HT1080 (cell line): ENCODE measurements around the gene HSH2D. TPM values are rescaled to one million over a fixed set of nuclear protein-coding genes. Genes with fewer than 3 reads are reported as not detected.
"Not testable (repeated sequence)": the region's sequence is repeated elsewhere in the genome, so short reads cannot be mapped to it uniquely, and the experiment has no call there.

Experiments
- DNase-seq: peaks from one replicate; pipeline ENCODE4 v3.0.0-alpha.2; 2015; ENCODE audit warnings: low read depth
- polyA plus RNA-seq, 2 experiments: library from polyadenylated mRNA; depleted of rRNA; stranded (reverse); fragments of >200 nt; gene quantifications; 2 replicates each; pipeline ENCODE4 v1.2.3, GENCODE V29; 2015
- total RNA-seq: library from RNA; depleted of rRNA; stranded (reverse); fragments of >200 nt; shearing (Covaris generic); gene quantifications from 2 replicates; pipeline ENCODE4 v1.2.3, GENCODE V29; 2014; rRNA removed

The HSH2D gene, protein sequence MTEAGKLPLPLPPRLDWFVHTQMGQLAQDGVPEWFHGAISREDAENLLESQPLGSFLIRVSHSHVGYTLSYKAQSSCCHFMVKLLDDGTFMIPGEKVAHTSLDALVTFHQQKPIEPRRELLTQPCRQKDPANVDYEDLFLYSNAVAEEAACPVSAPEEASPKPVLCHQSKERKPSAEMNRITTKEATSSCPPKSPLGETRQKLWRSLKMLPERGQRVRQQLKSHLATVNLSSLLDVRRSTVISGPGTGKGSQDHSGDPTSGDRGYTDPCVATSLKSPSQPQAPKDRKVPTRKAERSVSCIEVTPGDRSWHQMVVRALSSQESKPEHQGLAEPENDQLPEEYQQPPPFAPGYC
- total RNA-seq, result not detected in 2 replicates
- polyA plus RNA-seq (2015; cell fraction: cytosol; rRNA removed), result 0.03 TPM in 1 of 2 replicates, not detected in the other
- polyA plus RNA-seq (2015; cell fraction: nucleus; rRNA removed), result 0.27 TPM in 1 of 2 replicates, not detected in the other

DNA sequence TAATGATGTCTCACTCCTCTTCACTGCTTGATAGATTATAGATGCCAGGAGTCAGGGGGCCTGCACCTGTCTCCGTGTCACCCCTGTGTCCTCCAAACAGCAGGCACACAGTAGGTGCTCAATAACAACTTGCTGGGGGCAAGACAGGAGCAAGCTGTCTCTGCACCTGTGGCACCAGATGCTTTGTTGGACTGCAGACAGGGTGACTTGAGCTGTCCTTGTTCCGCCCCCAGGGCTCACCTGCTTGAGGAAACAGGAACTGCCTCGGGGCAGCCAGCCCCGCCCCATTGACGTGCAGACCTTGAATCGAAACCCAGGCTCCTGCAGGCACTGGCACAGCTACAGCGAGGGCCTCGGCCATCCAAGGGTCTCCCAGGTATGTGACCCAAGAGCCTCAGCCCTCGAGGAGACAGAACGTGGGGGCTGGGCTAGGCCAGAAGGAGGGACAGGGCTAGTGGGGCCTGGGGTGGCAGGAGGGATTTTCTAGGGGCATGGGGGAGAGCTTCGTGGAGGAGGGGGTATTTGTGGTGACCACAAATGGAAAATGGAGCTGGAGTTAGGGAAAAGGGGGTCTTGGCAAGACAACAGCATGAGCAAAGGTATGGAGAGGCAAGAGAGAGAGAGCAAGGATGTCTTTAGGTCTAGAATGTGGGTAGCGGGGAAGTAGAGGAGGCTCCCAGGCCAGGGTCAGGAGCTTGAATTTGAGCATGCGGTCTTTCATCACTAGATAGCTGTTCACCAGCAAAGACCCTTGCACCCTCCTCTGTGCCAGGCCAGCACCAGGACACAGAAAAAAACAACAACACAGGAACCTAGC, at the start of gene HSH2D:
Gene HSH2D, plus strand, starts transcription at position 287 of the 817 bp plus-strand sequence. CDS start 5,066 bp downstream, outside the sequence.
- DNase-seq, result no peak

DNA sequence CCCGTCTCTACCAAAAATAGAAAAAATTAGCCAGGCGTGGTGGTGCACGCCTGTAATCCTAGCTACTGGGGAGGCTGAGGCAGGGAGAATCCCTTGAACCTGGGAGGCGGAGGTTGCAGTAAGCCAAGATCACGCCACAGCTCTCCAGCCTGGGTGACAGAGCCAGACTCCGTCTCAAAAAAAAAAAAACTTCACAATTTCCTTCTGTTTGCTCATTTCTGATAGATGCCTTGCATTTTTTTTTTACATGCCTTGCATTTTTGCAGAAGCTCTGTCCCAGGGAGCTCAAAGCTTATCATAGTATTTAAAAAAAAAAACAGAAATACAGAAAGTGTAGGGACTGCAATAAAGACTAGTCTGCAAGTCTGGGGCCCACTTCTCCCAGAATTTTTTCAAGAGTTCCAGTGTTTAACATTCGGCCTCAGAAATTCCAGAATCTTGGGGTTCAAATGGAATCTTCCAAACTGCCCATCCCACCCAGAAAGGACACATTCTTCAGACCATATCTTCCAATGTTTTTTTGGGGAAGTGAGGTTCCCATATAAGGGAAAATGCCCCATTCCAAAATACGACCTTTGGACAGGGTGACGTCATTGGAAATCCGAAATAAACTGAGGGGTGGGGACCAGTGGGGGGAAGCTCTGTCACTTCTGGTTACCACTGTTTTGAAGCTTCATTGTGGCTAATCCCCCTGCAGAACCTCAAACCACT, 49.0 kb upstream of the HSH2D start:
- DNase-seq, result no peak

DNA sequence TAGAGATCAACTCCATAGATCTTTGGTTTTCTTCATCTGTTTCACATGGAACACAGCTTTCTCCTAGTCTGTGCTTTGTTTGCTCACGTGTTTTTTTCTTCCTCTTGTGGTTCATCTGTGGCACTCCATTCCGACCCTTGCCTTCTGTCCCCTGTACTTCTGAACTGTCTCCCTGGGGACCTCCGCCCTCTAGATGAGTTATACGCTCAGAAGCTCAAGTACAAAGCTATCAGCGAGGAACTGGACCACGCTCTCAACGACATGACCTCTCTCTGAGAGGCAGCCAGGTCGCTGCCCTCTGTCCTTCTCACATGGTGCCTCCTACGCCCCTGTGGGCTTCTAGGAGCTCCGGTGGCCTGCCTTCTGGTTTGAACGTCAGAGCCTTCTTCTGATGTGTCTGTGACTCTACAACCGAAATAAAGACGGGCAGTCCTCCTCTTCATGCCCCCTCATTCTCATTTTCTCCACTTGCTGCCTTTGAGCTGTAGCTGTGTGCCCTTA, 48.4 kb upstream of the HSH2D start:
- DNase-seq, result no peak

DNA sequence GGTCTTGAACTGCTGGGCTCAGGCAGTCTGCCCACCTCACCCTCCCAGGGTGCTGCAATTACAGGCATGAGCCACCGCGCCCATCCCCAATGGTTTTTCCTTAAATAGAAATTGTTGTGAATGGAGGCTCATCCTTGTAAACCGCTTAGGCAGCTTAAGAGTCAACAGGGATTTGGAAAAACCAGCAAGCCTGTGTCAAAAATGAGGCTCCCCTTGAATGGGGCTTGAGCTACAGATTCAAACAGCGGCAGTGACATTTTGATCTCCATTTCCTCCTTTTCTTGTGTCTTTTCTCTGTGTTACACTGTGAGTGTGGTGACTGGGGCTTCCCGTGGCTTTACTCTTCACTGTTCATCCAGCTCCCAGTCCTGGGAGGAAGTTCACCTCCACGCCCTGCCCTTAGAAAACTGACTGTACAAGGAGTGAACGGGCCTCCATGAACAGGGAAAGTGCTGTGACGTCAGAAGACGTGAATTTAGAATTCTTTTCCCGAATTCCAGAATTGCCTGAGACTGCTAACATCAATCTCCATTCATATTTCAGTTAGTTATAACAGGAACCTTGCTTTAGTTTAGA, 47.1 kb upstream of the HSH2D start:
- DNase-seq, result no peak

DNA sequence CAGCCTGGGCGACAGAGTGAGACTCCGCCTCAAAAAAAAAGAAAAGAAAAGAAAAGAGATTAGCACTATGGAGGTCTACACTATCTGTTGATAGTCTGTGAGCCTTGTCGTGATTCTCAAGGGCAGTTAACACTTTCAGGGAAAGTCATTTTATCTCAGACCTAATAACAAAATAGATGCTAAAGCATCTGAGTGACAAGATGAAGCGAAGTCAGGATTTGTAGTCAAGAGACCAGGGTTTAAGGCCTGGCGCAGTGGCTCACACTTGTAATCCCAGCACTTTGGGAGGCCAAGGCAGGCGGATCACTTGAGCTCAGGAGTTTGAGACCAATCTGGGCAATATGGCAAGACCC, 45.1 kb upstream of the HSH2D start:
- DNase-seq, result no peak

DNA sequence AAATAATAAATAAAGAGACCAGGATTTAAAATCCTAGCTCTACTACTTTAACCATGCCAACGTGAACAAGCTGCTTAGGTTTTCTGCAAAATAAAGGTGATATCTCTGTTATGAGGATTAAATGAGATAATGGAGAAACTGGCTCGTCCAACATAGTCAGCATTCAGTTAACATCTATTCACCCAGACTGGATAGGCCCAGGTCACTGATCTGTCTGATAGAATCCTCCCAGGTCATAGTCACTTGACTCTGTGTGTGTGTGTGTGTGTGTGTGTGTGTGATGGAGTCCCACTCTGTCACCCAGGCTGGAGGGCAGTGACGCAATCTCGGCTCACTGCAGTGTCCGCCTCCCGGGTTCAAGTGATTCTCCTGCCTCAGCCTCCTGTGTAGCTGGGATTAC, 44.7 kb upstream of the HSH2D start:
- no peak for DNase-seq

DNA sequence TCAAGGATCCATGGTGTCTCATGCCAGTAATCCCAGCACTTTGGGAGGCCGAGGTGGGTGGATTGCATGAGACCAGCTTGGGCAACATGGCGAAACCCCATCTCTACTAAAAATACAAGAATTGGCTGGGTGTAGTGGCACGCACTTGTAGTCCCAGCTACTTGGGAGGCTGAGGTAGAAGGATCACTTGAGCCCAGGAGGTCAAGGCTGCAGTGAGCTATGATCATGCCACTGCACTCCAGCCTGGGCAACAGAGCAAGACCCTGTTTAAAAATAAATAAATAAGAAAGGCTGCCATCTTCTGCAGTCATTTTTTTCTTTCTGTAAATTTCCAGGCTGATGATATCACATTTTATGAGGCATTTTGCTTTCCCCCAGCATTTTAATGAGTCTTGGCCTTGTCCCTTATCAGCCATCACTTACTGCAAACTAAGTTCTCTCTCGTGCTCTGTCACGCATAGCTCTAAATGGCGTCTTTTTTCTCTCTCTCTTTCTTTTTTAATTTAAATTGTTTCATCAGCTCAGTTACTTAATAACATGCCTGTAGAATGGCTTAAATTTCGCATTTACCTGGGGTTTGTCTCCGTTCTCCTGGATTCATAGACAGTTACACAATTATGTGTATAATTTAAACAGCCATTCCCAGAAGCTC, 44.0 kb upstream of the HSH2D start:
- not testable (repeated sequence) for DNase-seq

DNA sequence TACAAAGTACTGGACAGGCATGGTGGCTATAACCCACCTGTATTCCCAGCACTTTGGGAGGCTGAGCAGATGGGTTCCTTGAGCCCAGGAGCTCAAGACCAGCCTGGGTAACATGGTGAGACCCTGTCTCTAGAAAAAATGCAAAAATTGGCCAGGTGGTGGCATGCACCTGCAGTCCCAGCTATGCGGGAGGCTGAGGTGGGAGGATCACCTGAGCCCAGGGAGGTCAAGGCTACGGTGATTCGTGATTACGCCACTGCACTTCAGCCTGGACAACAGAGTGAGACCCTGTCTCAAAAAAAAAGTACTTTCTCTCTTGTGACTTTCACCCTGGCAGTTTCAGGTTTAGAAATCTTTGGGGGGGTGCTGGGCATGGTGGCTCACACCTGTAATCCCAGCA, 43.0 kb upstream of the HSH2D start:
- no peak for DNase-seq

DNA sequence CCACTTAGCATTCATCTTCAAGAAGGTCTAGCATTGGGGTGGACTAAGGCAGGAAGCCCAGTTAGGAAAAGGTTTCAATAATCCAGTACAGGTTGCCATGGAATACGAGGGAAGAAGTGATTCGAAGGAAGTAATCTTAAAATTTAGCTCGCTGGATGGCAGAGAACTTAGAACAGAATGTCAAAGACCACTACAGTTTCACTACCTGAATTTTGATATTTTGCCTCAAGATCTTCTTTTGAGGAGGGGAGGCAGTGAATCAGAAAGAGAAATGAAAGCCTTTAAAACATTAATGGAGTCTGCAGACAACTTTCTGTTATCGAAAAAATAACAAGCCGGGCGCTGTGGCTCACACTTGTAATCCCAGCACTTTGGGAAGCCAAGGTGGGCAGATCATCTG, 38.8 kb upstream of the HSH2D start:
- no peak for DNase-seq

DNA sequence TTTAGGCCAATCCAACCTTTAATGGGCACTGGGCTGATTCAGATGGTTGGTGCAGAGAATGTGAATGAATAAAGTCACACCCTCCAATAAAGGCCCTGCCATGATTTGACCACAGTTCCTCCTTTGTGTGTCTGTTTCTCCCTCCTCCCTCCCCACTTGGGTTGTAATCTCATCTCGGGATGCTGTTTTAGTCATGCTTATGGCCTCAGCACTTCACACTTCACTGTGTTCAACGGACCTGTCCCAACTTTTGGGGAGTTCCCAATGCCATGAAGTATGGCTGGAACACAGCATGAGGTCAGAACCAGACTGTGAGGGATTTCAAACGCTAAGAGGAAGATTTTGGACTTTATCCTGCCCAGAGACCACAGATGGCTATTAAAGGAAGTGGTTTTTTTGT, 37.4 kb upstream of the HSH2D start:
- no peak for DNase-seq

DNA sequence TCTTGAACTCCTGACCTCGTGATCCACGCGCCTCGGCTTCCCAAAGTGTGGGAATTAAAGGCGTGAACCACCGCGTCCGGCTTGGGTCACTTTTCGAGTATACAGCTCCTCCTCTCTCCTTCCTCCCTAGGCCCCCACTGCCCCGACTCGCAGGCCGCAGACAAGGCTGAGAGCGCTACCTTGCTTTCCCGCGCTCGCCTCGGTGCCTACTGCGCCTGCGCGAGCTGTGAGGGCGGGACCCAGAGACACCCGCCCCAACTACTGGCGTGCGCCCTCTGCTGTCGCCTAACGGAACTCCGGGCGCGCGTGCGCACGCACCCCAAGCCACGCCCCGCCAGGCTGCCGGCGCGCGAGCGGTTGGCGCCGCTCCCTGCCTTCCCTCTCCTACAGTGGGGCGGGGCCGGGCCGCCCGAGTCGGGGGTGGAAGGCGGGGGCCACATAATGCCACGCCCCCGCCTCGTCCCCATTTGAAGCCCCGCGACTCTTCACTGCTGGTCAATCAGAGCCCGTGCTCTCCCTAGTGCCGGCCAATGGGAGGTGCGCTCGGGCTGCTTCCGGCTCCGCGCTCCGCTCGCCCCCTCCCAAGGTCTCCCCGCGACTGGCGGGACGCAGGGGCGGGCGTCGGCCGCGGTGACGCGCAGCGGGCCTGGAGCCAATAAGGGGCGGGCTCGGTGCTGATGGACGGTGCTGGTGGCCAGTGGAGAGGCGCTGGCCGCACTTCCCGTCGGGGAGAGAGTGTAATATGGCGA, 32.2 kb upstream of the HSH2D start, which contains the start of gene RAB8A:
Gene RAB8A, plus strand, starts transcription at position 730 of the 749 bp plus-strand sequence. Its CDS starts 13 bp downstream, at position 743.
- peak; percentile 99 for DNase-seq

DNA sequence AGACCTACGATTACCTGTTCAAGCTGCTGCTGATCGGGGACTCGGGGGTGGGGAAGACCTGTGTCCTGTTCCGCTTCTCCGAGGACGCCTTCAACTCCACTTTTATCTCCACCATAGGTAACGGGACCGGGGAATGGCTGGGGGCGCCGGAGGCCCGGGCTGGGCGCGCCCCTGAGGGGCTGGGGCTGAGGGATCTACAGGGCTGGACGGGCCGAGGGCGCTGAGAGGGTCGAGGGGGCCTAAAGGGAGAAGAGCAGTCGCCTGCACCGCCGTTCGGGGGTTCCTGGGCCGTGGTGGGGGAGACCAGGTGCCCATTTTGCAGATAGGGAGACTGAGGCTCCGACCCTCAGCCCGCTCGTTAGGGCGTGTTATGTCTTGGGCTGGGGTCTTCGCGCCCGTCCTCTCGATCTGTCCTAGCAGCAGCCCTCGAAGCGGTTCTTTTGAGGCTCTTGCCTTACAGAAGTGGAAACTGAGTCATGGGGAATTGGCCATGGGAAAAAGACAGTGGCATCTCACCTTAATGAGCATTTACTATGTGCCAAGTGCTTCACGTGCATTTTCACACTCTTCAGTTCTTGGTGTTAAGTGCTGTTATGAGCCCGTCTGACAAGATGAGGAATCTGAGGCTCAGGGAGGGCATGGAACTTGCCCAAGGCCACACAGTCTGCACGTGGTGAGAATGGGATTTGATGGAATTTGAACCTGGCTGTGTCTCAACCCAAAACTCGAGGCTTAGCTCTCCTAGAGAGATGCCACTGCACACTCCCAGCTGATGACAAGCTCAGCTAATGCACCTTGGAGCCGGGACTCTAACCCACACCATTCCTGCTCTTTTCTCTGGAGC, 31.4 kb upstream of the HSH2D start:
- no peak for DNase-seq

DNA sequence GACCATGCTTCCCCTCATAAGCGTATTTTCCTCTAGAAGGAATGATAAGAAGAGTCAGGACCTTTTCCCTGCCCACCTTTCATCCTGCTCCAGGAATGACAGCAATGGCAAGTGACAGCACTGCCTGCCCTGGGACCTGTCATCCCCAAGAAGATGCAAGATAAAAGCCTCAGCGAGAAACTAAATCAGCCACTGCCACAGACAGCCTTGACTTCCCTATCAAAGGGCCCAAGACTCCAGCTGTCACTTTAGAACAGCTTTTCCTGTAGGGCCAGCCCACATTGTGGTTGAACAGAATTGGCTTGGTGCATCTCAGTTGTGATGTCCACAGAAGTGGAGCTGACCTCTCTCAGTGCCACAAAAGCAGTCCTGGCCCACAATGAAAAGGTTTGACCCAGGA, 30.7 kb upstream of the HSH2D start:
- no peak for DNase-seq

DNA sequence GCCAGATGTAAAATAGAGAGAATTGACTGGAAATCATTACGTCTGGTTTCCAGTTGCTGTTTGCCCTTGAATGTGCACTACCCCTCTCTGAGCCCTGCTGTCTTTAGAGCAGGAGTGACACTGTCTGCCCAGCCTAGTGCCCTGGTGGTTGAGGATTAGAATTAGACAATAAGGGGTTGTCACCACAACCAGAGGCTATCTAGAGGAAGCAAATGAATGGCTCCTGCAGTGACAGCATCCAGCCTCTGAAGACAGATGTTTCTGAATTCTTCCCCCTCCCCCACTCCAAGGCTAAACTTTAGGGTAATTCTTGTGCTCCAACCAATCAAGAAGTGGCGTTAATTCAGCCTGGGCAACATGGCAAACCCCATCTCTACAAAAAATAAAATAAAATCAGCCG, 29.8 kb upstream of the HSH2D start:
- DNase-seq, result no peak

DNA sequence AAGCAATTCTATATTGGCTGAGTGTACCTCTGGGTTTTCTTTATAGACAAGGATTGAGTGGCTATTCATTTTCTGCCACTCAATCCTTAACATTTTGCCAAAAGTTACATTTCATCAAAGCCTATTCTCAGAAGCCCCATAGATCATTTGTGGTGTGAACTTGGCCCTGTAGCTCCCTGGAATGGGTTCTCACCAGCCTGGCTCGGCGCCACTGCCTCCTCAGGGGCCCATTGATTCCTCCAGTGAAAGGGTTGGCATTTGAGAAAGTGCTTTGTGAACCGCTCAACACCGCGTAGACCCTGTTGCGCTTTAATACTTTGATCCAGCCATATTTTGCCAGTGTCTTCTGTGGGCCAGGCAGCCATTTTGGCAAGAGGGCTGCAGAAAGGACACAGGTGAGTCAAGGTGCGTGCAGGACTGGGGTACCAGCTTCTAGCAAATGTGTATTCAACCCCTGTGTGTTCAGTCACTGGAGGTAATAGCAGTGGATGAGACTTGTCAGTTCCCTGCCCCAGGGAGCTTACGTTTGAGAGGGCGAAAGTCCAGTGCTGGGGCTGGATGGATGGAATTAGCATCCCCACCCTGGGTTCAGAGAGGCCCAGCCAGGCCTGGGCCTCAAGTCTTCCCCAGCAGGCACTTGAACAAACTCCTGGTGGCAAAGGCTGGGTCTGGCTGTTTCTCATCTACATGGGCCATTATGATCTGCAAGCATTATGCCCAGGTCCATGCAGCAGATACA, 28.0 kb upstream of the HSH2D start:
- no peak for DNase-seq

DNA sequence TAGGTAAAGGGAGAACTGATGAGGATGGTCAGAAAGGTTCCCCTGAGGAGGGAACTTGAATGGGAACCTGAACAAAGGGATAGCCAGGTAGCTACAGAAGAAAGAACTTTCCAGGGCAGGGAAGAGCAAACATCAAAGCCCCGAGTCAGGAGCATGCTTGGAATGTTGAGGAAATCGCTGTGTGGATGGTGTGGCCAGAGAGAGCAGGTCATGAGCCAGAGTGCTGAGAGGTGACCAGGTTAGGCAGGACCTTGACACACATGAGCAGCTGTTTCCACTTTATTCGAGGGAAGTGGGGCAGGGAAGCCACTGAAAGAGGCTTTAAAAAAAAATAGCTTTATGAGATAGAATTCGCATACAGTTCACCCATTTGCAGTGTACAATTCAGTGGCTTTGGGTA, 27.4 kb upstream of the HSH2D start:
- DNase-seq, result no peak

DNA sequence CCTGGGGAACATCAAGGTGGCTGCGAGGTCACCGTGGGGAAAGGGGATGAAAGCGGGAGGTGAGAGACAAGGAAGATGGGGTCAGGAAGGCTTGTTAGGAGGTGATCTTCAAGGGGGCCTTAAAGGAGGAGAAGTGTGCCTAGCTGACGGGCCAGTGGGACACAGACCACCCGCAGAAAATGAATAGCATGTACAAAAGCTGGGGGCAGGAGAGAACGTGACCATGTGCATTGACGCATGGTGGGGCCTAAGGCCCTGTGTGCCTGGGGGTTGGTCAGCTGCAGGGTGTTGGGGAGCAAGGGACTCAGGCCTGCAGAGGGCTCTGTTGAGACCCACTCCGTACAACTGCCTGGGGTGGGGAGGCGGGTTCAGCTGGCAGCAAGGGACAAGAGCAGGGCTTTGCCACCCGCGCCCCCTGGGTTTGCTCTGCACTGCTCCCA, 25.9 kb upstream of the HSH2D start:
- DNase-seq, result no peak

DNA sequence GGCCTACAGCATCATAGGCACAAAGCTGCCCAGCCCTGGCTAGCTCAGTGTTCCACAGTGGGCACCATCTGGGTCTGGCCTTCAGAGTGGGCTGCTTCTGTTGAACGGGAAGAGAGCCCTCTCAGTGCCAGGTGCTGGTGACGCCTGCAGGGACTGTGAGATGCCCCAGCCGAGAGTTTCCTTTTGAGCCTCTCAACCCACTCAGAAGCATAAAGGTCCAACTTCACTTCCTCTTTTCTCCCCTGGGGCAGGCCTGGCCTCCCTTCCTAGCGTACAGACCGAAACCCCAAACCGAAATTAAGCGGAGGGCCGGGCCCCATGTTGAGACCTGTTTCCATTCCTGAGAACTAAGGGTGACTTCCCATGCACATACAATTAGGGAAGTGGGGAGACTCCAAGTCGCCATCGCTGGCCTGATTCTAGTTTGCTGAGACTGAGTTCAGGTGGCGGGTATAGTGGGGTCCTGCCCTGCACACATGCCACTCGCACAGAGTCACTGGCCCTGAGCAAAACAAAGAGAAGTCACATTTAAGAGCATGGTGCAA, 24.9 kb upstream of the HSH2D start:
- DNase-seq, result no peak
